ENCODE data around the gene ZNF324. TPM values are rescaled to one million over a fixed set of nuclear protein-coding genes. Genes with fewer than 3 reads are reported as not detected.

ZNF324 gene
- total and polyA plus RNA-seq, 2 of the 13 experiments (the other 11 are each of a cell fraction or from before 2014, with no cell fraction given), result 1.1 to 4.7 TPM

GRCh38 chr19:58451358-58452101 is 15.3 kb upstream of the ZNF324 start, which contains the start of gene ZNF324B (continued):
- TF ChIP-seq HINFP (CRISPR knock-in tag; IDR thresholded peaks at IDR 0.05; ENCODE audit: low read depth) (no peak), PAF1 (CRISPR knock-in tag; IDR thresholded peaks at IDR 0.05) (no peak), HDAC1 (CRISPR knock-in tag; IDR thresholded peaks at IDR 0.05) (peak; percentile 91), ZNF318 (CRISPR knock-in tag; IDR thresholded peaks at IDR 0.05) (no peak), ZNF572 (CRISPR knock-in tag; IDR thresholded peaks at IDR 0.05) (0 out of 2 replicates have a peak, but pooled peaks have one; percentile 57), POGZ (CRISPR knock-in tag; IDR thresholded peaks at IDR 0.05) (no peak), ZNF770 (CRISPR knock-in tag; IDR thresholded peaks at IDR 0.05) (no peak), TERF1 (CRISPR knock-in tag; IDR thresholded peaks at IDR 0.05) (no peak), GLMP (CRISPR knock-in tag; IDR thresholded peaks at IDR 0.05; ENCODE audit: borderline replicate concordance) (no peak), ZNF589 (CRISPR knock-in tag; conservative IDR thresholded peaks at IDR 0.05) (no peak), TEAD2 (CRISPR knock-in tag; IDR thresholded peaks at IDR 0.05) (no peak), ZNF275 (CRISPR knock-in tag; IDR thresholded peaks at IDR 0.05; ENCODE audit: borderline replicate concordance) (no peak)
